GM12872 (cell line): ENCODE results near the gene INTS11.

Source experiments
- TF ChIP-seq, protein P1 (sequence below): IDR thresholded peaks from 3 replicates; pipeline ENCODE4 v1.5.1; 2011; ENCODE audit warnings: low read depth, mild to moderate bottlenecking, low read length, moderate library complexity; ENCODE audit not compliant: insufficient read depth

Gene INTS11

DNA sequence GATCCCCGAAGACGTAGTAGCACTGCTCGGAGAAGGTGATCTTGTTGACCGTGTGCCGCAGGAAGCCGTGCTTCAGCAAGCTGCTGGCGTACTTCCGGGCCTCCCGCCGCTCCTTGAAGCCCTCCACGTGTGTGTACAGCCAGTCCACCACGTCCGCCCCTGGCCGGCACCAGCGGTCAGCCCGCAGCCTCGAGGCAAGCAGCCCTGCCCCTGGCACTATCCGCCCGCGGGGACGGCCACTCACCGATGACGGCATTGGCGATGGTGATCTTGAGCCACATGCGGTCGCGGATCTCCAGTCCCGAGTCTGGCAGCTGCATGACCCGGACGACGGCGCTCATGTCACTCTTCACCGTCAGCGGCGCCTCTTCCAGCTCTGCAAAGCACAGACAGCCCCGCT is 13.8 kb upstream of the INTS11 start:
- TF ChIP-seq, protein P1, sequence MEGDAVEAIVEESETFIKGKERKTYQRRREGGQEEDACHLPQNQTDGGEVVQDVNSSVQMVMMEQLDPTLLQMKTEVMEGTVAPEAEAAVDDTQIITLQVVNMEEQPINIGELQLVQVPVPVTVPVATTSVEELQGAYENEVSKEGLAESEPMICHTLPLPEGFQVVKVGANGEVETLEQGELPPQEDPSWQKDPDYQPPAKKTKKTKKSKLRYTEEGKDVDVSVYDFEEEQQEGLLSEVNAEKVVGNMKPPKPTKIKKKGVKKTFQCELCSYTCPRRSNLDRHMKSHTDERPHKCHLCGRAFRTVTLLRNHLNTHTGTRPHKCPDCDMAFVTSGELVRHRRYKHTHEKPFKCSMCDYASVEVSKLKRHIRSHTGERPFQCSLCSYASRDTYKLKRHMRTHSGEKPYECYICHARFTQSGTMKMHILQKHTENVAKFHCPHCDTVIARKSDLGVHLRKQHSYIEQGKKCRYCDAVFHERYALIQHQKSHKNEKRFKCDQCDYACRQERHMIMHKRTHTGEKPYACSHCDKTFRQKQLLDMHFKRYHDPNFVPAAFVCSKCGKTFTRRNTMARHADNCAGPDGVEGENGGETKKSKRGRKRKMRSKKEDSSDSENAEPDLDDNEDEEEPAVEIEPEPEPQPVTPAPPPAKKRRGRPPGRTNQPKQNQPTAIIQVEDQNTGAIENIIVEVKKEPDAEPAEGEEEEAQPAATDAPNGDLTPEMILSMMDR = no peak

DNA sequence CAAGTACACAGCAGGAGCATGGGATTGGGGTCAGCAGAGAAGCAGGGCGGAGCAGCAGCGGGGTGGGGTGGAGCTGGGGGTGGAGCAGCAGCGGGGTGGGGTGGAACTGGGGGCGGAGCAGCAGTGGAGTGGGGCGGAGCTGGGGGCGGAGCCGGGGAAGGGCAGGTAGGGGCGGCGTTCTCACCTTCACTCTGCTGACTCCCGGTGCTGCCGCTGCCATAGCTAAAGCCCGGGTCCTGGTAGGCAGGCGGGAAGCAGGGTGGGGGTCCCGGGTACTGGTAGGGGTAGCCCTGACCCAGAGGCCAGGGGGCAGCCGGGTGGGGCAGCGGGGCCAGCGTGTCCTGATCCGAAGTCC is 13.3 kb upstream of the INTS11 start:
- TF ChIP-seq, protein P1 = no peak

DNA sequence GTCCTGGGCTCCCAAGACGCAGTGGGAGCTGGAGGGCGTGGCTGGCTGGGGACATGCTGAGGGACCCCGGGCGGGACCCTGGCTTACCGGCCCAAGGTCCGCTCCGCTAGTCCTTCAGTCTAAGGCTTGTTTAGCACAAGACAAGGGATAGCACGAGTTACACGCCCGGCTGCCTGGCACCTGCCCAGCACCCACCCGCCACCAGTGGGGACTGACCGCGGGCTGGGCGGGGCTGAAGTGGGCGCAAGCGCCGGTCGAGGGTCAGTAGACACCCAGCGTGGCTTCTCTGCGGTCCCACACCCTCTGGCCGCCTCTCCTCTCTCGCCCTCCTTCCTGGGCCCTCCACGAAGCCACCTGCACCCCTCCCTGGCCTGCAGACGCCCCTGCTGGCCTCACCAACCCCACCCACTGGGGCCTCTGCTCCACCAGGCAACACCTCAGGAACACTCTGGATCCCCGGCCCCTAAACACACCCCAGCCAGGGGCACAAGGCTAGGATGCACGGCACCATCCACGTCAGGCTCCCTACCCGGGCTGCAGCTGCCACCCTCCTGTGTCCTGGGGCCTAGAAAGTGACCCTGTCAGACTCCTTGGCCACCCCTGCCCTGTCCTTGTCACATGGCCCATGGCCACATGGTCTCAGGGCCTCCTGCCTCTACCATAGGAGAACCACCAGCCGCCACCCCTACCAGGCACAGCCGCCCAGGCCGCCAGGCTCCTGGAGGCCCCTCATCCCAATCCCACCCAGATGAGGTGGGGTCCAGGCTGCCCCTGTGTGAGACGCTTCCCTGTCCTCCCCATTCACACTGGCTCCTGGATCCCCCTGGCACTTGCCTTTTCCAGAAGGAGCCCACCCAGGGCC is 12.7 kb upstream of the INTS11 start:
- TF ChIP-seq, protein P1 = no peak

DNA sequence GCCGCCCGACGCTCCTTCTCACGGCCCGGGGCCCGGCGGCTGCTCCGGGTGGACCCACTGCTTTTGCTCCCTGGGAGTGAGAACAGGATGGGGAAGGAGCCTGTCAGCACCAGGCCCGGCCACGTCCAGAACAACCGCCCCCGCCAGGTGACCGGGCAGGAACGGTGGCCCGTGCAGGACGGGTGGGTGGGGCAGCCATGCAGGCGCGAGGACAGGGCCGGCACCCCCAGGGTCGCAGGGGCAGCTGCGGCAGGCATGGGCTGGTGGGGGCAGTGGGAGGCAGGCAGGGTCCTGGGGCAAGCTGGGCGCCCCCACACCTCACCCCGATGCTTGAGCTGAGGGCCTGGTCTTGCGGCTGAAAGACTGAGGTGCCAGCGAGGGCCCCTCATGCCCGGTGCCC is 12.0 kb upstream of the INTS11 start:
- TF ChIP-seq, protein P1 = no peak

DNA sequence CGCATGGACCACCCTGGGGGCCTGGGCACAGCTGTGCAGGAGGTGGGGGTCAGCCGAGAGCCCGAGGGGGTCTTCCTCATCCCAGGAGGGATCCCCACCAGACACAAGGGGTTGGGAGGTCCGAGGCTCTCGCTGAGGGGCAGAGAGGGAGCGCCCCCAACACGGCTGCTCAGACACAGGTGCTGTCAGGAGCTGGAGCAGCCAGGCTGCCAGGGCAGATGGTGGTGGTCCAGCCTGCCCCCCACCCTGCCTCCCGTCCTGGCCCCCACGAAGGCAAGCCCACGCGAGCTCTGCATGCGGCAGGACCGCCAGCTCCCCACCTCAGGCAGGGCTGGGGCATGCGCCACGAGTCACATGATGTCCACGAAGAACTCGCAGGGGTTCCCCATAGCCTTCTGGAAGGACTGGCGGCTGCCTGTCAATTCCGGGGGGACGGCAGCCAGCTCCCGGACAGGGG is 11.4 kb upstream of the INTS11 start:
- TF ChIP-seq, protein P1 = no peak

DNA sequence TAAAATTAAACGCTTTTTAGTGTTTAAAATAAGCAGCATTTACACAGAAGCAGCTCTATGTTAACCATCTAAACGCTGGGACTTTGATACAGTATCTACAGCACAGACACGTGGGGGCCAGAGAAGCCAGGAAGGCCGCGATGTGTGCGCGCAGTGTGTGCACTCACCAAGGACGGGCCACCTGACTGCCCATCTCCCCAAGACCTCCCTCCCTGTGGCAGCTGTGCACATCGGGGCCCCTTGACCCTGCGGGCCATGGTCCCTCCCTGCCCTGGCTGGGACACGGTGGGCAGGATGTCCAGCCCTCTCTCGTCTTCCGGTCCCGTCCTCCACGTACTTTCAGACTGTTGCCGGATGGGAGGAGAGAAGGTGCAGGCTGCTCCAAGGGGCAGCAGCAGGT is 10.8 kb upstream of the INTS11 start:
- TF ChIP-seq, protein P1 = no peak

DNA sequence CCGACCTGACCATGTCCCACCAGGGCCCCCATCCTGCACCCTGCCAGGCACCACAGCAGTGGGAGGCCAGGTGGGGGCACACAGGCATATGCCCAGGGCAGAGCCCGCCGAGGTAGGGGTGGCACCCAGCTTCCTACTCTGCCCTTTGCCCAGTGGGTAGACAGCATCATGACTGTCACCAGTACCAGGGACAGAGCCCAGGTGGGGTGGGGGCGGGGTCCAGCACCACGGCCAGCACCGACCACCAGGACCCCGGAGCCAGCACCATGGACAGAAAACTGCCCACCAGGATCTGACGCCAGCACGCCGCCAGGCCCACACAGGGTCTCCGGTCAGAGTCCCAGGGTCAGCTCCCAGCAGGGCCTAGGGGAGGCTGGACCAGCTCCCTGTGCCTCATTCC is 10.4 kb upstream of the INTS11 start:
- TF ChIP-seq, protein P1 = no peak
